Esophagus muscularis mucosa (tissue), 4 donors: ENCODE data around the gene L3MBTL2.

ENCODE experiments used
- EP300 ChIP-seq: sonication (generic); formaldehyde crosslinking; IDR thresholded peaks from one replicate; pipeline ENCODE4 v1.6.1; 2017; ENCODE audit warnings: antibody characterized with exemption
- POLR2AphosphoS5 ChIP-seq, 2 donors: sonication (generic); formaldehyde crosslinking; IDR thresholded peaks; one replicate each; pipeline ENCODE4 v1.6.1; 2017; ENCODE audit warnings: antibody characterized with exemption in 2 of 2
- TF ChIP-seq, protein P1 (sequence below), 3 experiments: fragments of 200-600 bp in 2 of 3; fragments of 450-650 bp in 1 of 3; sonication (generic) in 2 of 3; IDR thresholded peaks; one replicate each; pipeline ENCODE4 v1.5.1; 2017 to 2019; ENCODE audit warnings: antibody characterized with exemption in 3 of 3, mild to moderate bottlenecking in 2 of 3, moderate library complexity in 1 of 3

DNA sequence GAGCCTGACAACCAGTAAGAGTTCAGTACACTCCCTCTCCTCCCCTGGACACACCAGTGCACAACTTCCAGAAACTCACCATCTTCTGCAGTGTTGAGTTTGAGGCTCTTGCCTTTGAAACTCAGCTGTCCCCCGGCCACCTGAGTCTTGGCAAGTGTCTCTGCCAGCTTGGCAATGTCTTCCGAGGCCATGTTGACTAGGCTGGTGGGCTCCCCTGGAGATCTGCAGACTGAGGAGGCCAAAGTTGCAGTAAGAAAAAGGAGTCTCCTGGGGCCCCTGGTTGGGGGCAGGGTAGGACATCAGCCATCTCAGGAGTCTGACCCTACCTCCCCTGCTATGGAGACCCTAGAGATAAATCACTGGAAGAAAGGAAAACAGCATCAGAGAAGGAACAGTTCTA, 75.7 kb downstream of the L3MBTL2 start:
- TF ChIP-seq, protein P1, sequence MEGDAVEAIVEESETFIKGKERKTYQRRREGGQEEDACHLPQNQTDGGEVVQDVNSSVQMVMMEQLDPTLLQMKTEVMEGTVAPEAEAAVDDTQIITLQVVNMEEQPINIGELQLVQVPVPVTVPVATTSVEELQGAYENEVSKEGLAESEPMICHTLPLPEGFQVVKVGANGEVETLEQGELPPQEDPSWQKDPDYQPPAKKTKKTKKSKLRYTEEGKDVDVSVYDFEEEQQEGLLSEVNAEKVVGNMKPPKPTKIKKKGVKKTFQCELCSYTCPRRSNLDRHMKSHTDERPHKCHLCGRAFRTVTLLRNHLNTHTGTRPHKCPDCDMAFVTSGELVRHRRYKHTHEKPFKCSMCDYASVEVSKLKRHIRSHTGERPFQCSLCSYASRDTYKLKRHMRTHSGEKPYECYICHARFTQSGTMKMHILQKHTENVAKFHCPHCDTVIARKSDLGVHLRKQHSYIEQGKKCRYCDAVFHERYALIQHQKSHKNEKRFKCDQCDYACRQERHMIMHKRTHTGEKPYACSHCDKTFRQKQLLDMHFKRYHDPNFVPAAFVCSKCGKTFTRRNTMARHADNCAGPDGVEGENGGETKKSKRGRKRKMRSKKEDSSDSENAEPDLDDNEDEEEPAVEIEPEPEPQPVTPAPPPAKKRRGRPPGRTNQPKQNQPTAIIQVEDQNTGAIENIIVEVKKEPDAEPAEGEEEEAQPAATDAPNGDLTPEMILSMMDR (IDR thresholded peaks at IDR 0.05) = no peak
- TF ChIP-seq EP300 = no peak
- no peak for TF ChIP-seq POLR2AphosphoS5 (IDR thresholded peaks at IDR 0.05)
